GM10266 (cell line): ENCODE data around the gene EXOSC1.
"Not testable (repeated sequence)": the region's sequence is repeated elsewhere in the genome, so short reads cannot be mapped to it uniquely, and the experiment has no call there.

Source experiments
- DNase-seq: peaks from one replicate; pipeline ENCODE4 v3.0.0; 2012; ENCODE audit errors: extremely low spot score
- CTCF ChIP-seq: IDR thresholded peaks from 2 replicates; pipeline ENCODE4 v1.5.1; 2012; ENCODE audit warnings: mild to moderate bottlenecking, low read depth; ENCODE audit not compliant: control insufficient read depth, insufficient read depth; ENCODE audit errors: missing control alignments

The EXOSC1 gene

GRCh38 chr10:97407952-97408248, 37.9 kb downstream of the EXOSC1 start:
- no peak for DNase-seq
- no peak for TF ChIP-seq CTCF

- TF ChIP-seq CTCF: peak; percentile 83
- peak; percentile 77 for DNase-seq
Measured at GRCh38 chr10:97407211-97407951, 38.4 kb downstream of the EXOSC1 start.

DNA sequence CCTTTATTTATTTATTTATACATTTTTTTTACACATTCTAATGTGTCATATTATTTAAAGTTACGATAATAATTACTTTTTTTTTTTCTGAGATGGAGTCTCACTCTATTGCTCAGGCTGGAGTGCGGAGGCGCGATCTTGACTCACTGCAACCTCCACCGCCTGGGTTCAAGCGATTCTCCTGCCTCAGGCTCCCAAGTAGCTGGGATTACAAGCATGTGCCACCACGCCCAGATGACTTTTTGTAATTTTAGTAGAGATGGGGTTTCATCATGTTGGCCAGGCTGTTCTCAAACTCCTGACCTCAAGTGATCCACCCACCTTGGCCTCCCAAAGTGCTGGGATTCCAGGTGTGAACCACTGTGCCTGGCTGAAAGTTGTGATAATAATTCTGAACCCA, 39.3 kb downstream of the EXOSC1 start:
- DNase-seq: not testable (repeated sequence)

- no peak for DNase-seq
- TF ChIP-seq CTCF: no peak
Measured at GRCh38 chr10:97406064-97406463, 39.7 kb downstream of the EXOSC1 start.

DNA sequence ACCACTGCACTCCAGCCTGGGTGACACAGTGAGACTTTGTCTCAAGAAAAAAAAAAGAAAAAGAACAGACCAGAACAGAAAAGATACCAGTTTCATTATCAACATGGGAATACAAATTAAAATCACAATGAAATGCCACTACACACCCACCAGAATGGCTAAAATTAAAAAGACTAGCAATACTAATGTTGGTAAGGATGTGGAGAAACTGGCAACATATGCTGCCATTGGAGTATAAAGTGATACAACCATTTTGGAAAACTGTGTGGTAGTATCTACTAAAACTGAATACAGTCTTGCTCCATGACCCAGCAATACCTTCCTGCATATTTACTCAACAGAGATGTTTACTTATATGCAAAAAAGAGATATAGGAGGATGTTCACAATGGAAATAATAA, 41.8 kb downstream of the EXOSC1 start:
- TF ChIP-seq CTCF: no peak
- no peak for DNase-seq

DNA sequence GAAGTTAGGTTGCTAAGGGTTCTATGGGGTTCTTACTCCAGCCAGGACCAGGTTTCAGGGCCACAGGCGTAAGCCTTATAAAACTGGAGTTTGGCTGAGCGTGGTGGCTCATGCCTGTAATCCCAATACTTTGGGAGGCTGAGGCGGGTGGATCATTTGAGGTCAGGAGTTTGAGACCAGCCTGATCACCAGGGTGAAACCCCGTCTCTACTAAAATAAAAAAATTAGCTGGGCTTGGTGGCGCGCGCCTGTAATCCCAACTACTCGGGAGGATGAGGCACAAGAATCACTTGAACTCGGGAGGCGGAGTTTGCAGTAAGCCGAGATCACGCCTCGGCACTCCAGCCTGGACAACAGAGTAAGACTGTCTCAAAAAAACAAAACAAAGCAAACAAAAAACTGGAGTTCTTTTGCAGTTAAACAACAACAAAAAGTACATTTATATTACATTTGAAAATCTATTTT, 44.3 kb downstream of the EXOSC1 start:
- no peak for TF ChIP-seq CTCF
- no peak for DNase-seq

DNA sequence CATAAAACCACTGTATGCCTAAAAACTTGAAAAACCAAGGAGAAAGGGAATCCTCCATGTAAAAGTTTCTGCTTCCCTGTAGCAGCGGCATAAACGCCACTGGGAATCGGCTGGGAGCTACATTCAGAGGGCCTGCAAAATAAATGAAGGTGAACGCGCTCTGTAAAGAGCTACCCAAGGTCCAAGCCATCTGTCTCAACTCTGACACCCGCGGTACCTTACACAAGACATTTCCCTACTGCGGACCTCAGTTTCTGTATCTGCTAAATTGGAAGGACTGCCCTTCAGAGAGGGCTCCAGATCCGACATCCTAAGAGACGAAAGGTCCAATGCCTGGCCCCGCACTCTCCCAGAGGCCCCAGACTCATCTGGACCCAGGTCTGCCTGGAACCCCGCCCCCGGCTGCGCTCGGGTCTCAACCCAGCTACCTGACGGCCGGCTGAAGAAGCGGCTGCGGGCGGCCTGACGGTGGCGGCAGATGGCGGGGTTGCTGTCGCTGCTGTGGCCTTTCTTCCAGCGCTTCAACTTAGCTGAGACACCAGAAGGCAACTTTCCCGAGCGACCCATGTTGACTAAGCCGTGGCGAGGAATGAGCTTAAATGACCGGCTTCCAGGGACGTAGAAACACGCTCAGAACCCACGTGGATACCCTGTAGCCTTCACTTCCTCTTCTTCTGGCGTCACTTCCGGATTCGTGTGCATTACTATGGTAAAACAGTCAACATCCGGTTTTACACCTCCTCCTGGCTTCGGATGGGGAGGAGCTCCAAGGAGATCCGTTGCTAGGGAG, 44.9 kb downstream of the EXOSC1 start, which contains the start of gene RRP12:
Gene RRP12 (minus strand): TSS at position 676 of the 790 bp plus-strand sequence. CDS start 109 bp downstream, at position 567.
- peak; percentile 94 for DNase-seq
- peak; percentile 5 for TF ChIP-seq CTCF
